Activated B cell treated with CpG ODN at 0.5 μM for 24 hours (primary cell): ENCODE results near the gene HNRNPLL. TPM values are rescaled to one million over a fixed set of nuclear protein-coding genes. Genes with fewer than 3 reads are reported as not detected.
"Not testable (repeated sequence)": the region's sequence is repeated elsewhere in the genome, so short reads cannot be mapped to it uniquely, and the experiment has no call there.

Source experiments
- ATAC-seq: fragments of 200-7000 bp; cut with Tn5 transposase; one replicate; pipeline ENCODE4 v1.10.0; 2021; ENCODE audit warnings: low read depth, mild to moderate bottlenecking, moderate library complexity
- CTCF ChIA-PET: fragments of 350-600 bp; sonication (Branson Sonifier 250); formaldehyde crosslinking; loops from one replicate; lab custom pipeline; 2021; ENCODE audit warnings: antibody characterized with exemption; lab: Charles Lee
- POLR2A ChIA-PET: fragments of 350-600 bp; sonication (Branson Sonifier 250); formaldehyde crosslinking; loops from one replicate; lab custom pipeline; 2021; ENCODE audit warnings: antibody characterized with exemption; lab: Charles Lee
- DNase-seq: peaks from one replicate; pipeline ENCODE4 v3.0.0; 2022
- H3K27ac Mint-ChIP-seq: one replicate; pipeline ENCODE4 v1.8.0; 2020; ENCODE audit warnings: mixed read lengths
- H3K27me3 Mint-ChIP-seq: one replicate; pipeline ENCODE4 v1.8.0; 2021; ENCODE audit warnings: mixed read lengths
- H3K36me3 Mint-ChIP-seq: one replicate; pipeline ENCODE4 v1.8.0; 2021; ENCODE audit warnings: low read depth, mixed read lengths
- H3K4me1 Mint-ChIP-seq: one replicate; pipeline ENCODE4 v1.8.0; 2021; ENCODE audit warnings: mixed read lengths
- H3K4me3 Mint-ChIP-seq: one replicate; pipeline ENCODE4 v1.8.0; 2020; ENCODE audit warnings: mild to moderate bottlenecking, mixed read lengths
- H3K9me3 Mint-ChIP-seq: one replicate; pipeline ENCODE4 v1.8.0; 2020; ENCODE audit warnings: mixed read lengths
- intact Hi-C: fragments of 100-400 bp; cut with micrococcal nuclease; formaldehyde crosslinking; loops from one replicate; pipeline ENCODE4 v1.15.1; 2024
- total RNA-seq: library from RNA; stranded (reverse); gene quantifications from 2 replicates; pipeline ENCODE4 v1.2.3, GENCODE V29; 2022
- TF ChIP-seq, protein P1 (sequence below): fragments of 200-600 bp; IDR thresholded peaks from one replicate; pipeline ENCODE4 v1.8.0; 2022; ENCODE audit warnings: antibody characterized with exemption, mild to moderate bottlenecking

The HNRNPLL gene
- total RNA-seq, 1 donor from 2014 or later = 8.8 TPM

DNA sequence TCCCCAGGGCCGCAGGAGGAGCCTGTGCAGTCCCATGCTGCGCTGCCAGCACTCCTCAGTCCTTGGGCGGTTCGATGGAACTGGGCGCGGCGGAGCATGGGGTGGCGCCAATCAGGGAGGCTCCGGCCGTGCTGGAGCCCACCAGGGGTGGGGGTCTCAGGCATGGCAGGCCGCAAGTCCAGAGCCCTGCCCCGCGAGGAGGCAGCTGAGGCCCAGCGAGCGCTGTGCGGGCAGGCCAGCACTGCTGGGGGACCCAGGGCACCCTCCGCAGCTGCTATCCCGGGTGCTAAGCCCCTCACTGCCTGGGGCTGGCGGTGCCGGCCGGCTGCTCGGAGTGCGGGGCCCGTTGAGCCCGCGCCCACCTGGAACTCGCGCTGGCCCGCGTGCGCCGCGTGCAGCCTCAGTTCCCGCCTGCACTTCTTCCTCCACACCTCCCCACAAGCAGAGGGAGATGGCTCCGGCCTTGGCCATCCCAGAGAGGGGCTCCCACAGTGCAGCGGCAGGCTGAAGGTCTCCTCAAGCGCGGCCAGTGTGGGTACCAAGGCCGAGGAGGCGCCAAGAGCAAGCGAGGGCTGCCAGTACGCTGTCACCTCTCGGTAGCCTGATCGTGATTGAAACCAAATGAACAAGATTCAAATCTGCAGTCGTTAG is 40.4 kb upstream of the HNRNPLL start:
- no peak for ATAC-seq
- TF ChIP-seq, protein P1, sequence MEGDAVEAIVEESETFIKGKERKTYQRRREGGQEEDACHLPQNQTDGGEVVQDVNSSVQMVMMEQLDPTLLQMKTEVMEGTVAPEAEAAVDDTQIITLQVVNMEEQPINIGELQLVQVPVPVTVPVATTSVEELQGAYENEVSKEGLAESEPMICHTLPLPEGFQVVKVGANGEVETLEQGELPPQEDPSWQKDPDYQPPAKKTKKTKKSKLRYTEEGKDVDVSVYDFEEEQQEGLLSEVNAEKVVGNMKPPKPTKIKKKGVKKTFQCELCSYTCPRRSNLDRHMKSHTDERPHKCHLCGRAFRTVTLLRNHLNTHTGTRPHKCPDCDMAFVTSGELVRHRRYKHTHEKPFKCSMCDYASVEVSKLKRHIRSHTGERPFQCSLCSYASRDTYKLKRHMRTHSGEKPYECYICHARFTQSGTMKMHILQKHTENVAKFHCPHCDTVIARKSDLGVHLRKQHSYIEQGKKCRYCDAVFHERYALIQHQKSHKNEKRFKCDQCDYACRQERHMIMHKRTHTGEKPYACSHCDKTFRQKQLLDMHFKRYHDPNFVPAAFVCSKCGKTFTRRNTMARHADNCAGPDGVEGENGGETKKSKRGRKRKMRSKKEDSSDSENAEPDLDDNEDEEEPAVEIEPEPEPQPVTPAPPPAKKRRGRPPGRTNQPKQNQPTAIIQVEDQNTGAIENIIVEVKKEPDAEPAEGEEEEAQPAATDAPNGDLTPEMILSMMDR = no peak
- POLR2A ChIA-PET = no interaction called here
- CTCF ChIA-PET = no interaction called here
- Mint-ChIP-seq H3K4me3 (no peak overlapping the region), H3K27ac (no peak overlapping the region), H3K27me3 (peaks cover 2% of the 10 kb centered on the region), H3K4me1 (peaks cover 5% of the 10 kb centered on the region), H3K36me3 (no peaks in the 10 kb centered on the region), H3K9me3 (no peaks in the 10 kb centered on the region)
- intact Hi-C loops = no loop called here
- DNase-seq = no peak

- ATAC-seq, H3K27ac Mint-ChIP-seq, POLR2A ChIA-PET, intact Hi-C loops, H3K9me3 Mint-ChIP-seq, H3K4me1 Mint-ChIP-seq, H3K27me3 Mint-ChIP-seq, DNase-seq, CTCF ChIA-PET, H3K36me3 Mint-ChIP-seq, H3K4me3 Mint-ChIP-seq: not testable (repeated sequence)
Measured at GRCh38 chr2:38642373-38643017, 39.8 kb upstream of the HNRNPLL start.

DNA sequence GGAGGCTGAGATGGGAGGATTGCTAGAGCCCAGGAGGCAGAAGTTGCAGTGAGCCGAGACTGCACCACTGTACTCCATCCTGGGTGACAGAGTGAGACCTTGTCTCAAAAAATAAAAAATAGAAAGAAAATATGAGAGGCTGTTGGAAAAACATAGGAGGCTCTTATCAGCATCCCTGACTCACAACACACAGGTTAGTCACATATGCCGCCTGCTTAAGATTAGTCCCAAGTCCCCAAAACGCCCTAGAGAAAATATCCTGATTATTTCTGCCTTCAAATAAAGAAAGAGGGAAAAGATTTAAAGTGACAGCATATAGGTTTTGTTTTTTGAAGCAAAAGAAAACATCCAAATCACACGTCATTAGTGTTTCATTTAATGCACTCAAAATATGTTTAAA is 33.3 kb upstream of the HNRNPLL start:
- DNase-seq (no peak), ATAC-seq (no peak)
- peaks cover 9% of the 10 kb centered on the region for H3K27me3 Mint-ChIP-seq
- no peak overlapping the region for H3K27ac Mint-ChIP-seq
- intact Hi-C loops = no loop called here
- H3K36me3 Mint-ChIP-seq = no peaks in the 10 kb centered on the region
- TF ChIP-seq, protein P1 = no peak
- H3K9me3 Mint-ChIP-seq = no peaks in the 10 kb centered on the region
- ChIA-PET POLR2A (no interaction called here), CTCF (no interaction called here)
- no peak overlapping the region for H3K4me3 Mint-ChIP-seq
- H3K4me1 Mint-ChIP-seq = peaks cover 10% of the 10 kb centered on the region

DNA sequence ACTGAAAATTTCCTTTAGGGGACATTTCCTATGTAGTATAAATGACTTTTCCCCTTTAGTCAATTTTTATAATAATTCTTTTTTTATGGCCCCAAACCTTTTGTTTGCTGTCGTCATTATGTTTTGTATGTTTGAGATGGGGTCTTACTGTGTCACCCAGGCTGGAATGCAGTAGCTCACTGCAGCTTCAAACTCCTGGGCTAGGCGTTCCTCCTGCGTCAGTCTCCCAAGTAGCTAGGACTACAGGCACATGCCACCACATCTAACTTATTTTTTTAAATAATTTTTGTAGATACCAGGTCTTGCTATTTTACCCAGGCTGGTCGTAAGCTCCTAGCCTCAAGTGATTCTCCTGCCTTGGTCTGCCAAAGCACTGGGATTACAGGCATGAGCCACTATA is 32.4 kb upstream of the HNRNPLL start:
- intact Hi-C loops = no loop called here
- TF ChIP-seq, protein P1 = no peak
- CTCF ChIA-PET = no interaction called here
- H3K4me3 Mint-ChIP-seq = no peak overlapping the region
- peaks cover 12% of the 10 kb centered on the region for H3K27me3 Mint-ChIP-seq
- no peak overlapping the region for H3K27ac Mint-ChIP-seq
- H3K4me1 Mint-ChIP-seq = peaks cover 10% of the 10 kb centered on the region
- no peaks in the 10 kb centered on the region for H3K9me3 Mint-ChIP-seq
- H3K36me3 Mint-ChIP-seq = no peaks in the 10 kb centered on the region
- ATAC-seq = no peak
- DNase-seq = no peak
- POLR2A ChIA-PET = interaction anchor here (0.7 kb wide), 2 partner anchors 22 to 46 kb away, joined by 4 to 5 read pairs; no protein-coding TSS in a partner anchor

DNA sequence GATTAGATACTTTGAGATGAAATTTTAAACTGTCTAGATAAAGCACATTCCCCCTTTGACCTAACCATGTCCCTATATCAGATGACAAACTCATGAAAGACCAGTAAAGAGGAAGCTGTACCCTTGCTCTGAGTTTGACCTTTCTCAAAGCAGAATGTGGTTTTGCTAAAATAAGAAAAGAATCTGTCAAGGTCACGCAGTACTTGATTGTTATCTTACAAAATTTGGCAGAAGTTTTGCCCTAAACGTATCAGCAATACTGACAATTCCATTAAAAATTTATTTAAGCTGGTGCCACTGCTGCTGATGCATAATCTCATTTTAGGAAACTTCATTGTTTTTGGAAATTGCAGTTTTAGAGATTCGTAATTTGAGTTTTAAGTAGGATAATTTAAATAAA is 32.0 kb upstream of the HNRNPLL start:
- peaks cover 10% of the 10 kb centered on the region for H3K4me1 Mint-ChIP-seq
- ATAC-seq (peak; percentile 60), DNase-seq (no peak)
- H3K4me3 Mint-ChIP-seq = no peak overlapping the region
- ChIA-PET POLR2A (interaction anchor here (0.7 kb wide), 3 partner anchors 21 to 842 kb away, joined by 4 to 6 read pairs (median 5); no protein-coding TSS in a partner anchor), CTCF (no interaction called here)
- H3K36me3 Mint-ChIP-seq = no peaks in the 10 kb centered on the region
- peaks cover 12% of the 10 kb centered on the region for H3K27me3 Mint-ChIP-seq
- TF ChIP-seq, protein P1 = no peak
- no peak overlapping the region for H3K27ac Mint-ChIP-seq
- H3K9me3 Mint-ChIP-seq = peaks cover 2% of the 10 kb centered on the region
- intact Hi-C loops = no loop called here
